ENCODE results near the gene C4orf50.

The C4orf50 gene

GRCh38 chr4:6043188-6043587 is 25.0 kb upstream of the C4orf50 start:
- DNase-seq: no peak

GRCh38 chr4:6042293-6043063 is 24.2 kb upstream of the C4orf50 start:
- no peak for DNase-seq

- DNase-seq: no peak
Measured at GRCh38 chr4:6041800-6042199, 23.6 kb upstream of the C4orf50 start.

GRCh38 chr4:6038711-6039110 is 20.5 kb upstream of the C4orf50 start:
- DNase-seq: no peak

- no peak for DNase-seq
Measured at GRCh38 chr4:6035786-6036185, 17.6 kb upstream of the C4orf50 start.

- DNase-seq: no peak
Measured at GRCh38 chr4:6033381-6033780, 15.2 kb upstream of the C4orf50 start.

- no peak for DNase-seq
Measured at GRCh38 chr4:6032249-6033244, 14.3 kb upstream of the C4orf50 start.

GRCh38 chr4:6031846-6032245 is 13.6 kb upstream of the C4orf50 start:
- DNase-seq: no peak

DNA sequence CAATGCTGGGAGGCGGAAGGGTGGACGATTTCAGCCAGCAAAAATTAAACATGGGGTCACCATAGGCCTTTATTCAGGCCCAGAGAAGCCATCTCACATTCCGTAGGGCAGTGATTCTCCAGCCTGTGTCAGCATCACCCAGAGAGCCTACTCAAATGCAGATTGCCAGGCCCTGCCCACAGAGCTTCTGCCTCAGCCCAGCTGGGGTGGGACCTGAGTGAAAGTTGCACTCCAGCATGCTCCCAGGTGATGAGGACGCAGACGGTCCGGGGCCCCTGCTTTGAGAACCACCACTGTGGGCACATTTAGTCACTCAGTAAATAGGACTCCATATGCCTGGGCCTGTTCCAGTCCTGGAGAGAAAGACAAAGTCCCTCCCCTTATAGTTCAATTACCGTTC is 12.4 kb upstream of the C4orf50 start:
- no peak for DNase-seq

- DNase-seq: no peak
Measured at GRCh38 chr4:6029254-6029653, 11.0 kb upstream of the C4orf50 start.

GRCh38 chr4:6028168-6028567 is 9.9 kb upstream of the C4orf50 start:
- DNase-seq: no peak

- no peak for DNase-seq
Measured at GRCh38 chr4:6027392-6027791, 9.2 kb upstream of the C4orf50 start.

DNA sequence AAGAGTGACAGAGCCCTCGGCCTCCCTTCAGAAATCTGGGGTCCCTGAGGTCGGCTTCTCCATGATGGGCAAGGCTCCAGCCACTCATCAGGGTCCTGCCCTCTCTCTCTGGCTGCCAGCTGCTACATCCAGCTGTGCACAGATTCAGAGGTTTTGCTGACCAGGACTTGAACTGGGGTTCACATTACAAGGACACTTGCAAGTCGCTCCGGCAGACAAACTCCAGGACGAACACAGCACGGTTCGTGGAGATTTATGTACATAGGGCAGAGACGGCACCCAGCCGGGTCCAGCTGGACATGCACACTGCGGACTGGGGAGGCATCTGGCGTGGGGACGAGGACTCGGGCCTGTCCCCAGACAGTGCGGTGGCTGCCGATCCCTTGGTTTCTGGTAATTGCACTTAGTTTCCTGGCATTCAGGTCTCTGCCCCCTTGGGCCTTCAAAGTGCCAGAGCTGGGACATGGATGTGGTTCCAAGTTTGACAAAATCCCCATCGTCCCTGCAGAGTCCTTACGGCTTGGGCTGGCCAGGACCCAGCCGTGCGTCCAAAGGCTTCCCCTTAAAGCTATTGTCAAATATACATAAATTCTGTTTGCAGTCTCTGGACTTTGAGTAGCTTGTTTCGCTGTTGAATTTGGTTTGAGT is 6.2 kb upstream of the C4orf50 start:
- DNase-seq: no peak

- DNase-seq: no peak
Measured at GRCh38 chr4:6023731-6024130, 5.5 kb upstream of the C4orf50 start.

- DNase-seq: no peak
Measured at GRCh38 chr4:6022607-6023288, 4.5 kb upstream of the C4orf50 start.

GRCh38 chr4:6021831-6022606 is 3.8 kb upstream of the C4orf50 start:
- no peak for DNase-seq

DNA sequence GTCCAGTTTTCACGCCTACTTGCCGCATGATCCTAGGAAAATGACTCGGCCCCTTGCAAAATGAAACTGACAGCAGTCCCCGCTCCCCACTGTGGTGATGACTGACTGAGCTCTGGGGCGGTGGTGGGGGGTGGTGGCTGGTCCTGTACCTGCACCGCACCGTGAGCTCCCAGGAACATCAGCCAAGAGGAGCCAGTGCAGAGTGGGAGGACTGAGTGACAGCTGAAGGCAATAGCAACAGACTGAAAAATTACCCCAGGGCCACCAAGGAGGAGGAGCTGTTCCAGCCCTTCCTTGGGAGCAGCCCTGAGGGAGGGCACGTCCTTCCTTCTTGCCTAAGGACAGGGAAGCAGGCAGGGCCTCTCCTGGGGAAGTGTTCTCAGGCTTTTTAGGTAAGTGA is 2.4 kb upstream of the C4orf50 start:
- no peak for DNase-seq

DNA sequence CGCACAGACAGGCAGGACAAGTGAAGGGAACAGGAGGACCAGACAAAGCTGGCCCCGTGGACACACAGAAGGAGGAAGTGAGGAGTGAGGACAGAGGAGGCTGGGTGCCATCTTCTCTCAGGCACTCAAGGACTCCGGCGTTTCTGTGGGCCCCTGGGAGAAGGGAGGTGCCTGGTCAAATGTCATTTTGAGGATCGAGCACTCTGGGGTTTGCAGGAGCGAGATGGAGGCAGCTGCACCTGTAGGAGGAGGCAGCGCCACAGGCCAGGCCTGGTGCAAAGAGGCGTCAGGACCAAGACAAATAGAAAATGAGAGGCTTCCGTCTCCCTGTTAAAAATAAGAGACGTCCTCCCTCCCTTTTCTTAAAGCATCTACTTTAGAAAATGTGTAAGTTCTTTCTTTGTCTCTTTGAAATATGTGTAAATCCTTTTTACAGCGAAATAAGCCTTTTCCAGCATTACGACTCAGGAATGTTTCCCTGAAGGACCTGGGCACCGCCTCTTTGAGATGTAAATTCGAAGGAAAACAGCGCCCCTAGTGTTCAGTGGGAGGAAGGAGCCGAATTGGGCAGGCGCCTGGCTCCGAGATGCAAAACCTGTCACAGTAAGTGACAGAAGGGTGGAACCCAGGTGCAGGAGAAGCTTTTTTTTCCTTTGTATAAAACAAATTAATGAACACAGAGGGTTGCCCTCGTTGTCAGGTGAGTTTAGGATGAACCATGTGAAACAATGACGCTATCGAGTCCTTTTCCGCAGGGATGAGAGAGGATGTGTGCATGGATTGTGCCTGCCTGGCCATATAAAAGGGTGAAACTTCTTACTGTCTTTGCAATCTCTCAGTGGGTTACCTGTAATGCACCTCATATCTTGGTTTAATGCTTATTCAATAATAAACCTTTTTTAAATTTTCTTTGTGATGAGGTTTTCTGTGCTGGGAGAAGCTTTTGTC is 1.4 kb upstream of the C4orf50 start:
- peak; percentile 2 for DNase-seq

GRCh38 chr4:6017800-6018199 is 431 bp downstream of the C4orf50 start:
- DNase-seq: no peak

DNA sequence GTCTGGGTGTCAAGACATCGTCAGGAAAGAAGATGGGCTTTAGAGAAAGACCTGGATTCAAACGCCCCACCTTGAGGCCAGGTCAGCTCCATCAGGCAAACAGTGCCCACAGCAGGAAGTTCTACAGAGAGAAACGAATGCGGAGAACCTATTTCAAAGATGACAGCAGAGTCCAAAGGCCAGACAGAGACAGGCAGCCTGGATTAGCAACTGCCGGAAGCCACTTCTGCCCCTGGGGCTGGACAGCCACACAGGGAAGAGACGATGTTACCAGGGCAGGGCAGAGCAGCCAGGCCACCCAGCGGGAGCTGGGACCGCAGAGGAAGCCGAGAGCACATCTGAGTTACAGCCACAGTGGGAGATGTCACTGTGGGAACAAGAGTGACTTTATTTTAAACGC is 1.2 kb downstream of the C4orf50 start:
- no peak for DNase-seq

DNA sequence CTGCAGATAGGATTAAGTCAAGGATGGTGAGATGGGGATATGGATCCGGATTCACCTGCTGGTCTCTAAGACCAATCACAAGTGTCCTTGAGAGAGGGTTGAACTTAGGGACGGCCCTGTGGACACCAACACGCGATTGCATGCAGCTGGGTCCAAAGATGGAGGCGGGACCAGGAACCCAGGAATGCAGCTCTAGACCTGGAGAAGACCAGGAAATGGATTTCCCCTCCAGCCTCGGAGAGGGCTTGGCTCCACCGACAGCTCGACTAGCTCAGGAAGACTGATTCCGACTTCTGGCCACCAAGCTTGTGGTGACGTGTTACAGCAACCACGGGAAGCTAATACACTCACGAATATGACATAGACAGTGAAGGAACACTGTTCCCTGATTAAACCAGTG is 4.7 kb downstream of the C4orf50 start:
- no peak for DNase-seq
